HG03439 (cell line): ENCODE data around the gene GSTO1.
"Not testable (repeated sequence)": the region's sequence is repeated elsewhere in the genome, so short reads cannot be mapped to it uniquely, and the experiment has no call there.

ENCODE experiments used
- ATAC-seq: cut with Tn5 transposase; IDR thresholded peaks from one replicate; pipeline ENCODE4 v1.9.1; 2021; ENCODE audit warnings: mild to moderate bottlenecking, moderate library complexity; ENCODE audit not compliant: unreplicated experiment

The GSTO1 gene

GRCh38 chr10:104254493-104255310, at the start of gene GSTO1:
GSTO1 (plus strand) TSS chr10:104254892; CDS start chr10:104254929, 37 bp downstream.
- ATAC-seq, result peak; percentile 74

GRCh38 chr10:104208730-104209129, 46.0 kb upstream of the GSTO1 start:
- no peak for ATAC-seq

- ATAC-seq, result no peak
Observed at GRCh38 chr10:104209575-104210198, 45.0 kb upstream of the GSTO1 start.

GRCh38 chr10:104216631-104217030, 38.1 kb upstream of the GSTO1 start:
- no peak for ATAC-seq

- no peak for ATAC-seq
Observed at GRCh38 chr10:104218751-104219150, 35.9 kb upstream of the GSTO1 start.

- no peak for ATAC-seq
Observed at GRCh38 chr10:104220522-104220921, 34.2 kb upstream of the GSTO1 start.

- no peak for ATAC-seq
Observed at GRCh38 chr10:104223304-104223703, 31.4 kb upstream of the GSTO1 start.

- no peak for ATAC-seq
Observed at GRCh38 chr10:104230490-104230889, 24.2 kb upstream of the GSTO1 start.

GRCh38 chr10:104231784-104232612, 22.7 kb upstream of the GSTO1 start, which contains the start of gene CFAP43:
CFAP43 (minus strand) TSS chr10:104232364; CDS start chr10:104232246, 118 bp downstream.
- peak; percentile 100 for ATAC-seq

- ATAC-seq, result no peak
Observed at GRCh38 chr10:104232613-104233102, 22.0 kb upstream of the GSTO1 start.

GRCh38 chr10:104233817-104234216, 20.9 kb upstream of the GSTO1 start:
- no peak for ATAC-seq

- no peak for ATAC-seq
Observed at GRCh38 chr10:104234934-104235333, 19.8 kb upstream of the GSTO1 start.

GRCh38 chr10:104235801-104236200, 18.9 kb upstream of the GSTO1 start:
- ATAC-seq, result no peak

- ATAC-seq, result no peak
Observed at GRCh38 chr10:104240078-104240477, 14.6 kb upstream of the GSTO1 start.

GRCh38 chr10:104242545-104242944, 12.1 kb upstream of the GSTO1 start:
- ATAC-seq, result no peak

- not testable (repeated sequence) for ATAC-seq
Observed at GRCh38 chr10:104243009-104243408, 11.7 kb upstream of the GSTO1 start.

- no peak for ATAC-seq
Observed at GRCh38 chr10:104243512-104243911, 11.2 kb upstream of the GSTO1 start.

- no peak for ATAC-seq
Observed at GRCh38 chr10:104245066-104245632, 9.5 kb upstream of the GSTO1 start.

- ATAC-seq, result no peak
Observed at GRCh38 chr10:104246976-104247375, 7.7 kb upstream of the GSTO1 start.

- no peak for ATAC-seq
Observed at GRCh38 chr10:104247513-104248146, 7.1 kb upstream of the GSTO1 start.
